ENCODE data around the gene PCDHA2.
"Not testable (repeated sequence)": the region's sequence is repeated elsewhere in the genome, so short reads cannot be mapped to it uniquely, and the experiment has no call there.

The PCDHA2 gene

DNA sequence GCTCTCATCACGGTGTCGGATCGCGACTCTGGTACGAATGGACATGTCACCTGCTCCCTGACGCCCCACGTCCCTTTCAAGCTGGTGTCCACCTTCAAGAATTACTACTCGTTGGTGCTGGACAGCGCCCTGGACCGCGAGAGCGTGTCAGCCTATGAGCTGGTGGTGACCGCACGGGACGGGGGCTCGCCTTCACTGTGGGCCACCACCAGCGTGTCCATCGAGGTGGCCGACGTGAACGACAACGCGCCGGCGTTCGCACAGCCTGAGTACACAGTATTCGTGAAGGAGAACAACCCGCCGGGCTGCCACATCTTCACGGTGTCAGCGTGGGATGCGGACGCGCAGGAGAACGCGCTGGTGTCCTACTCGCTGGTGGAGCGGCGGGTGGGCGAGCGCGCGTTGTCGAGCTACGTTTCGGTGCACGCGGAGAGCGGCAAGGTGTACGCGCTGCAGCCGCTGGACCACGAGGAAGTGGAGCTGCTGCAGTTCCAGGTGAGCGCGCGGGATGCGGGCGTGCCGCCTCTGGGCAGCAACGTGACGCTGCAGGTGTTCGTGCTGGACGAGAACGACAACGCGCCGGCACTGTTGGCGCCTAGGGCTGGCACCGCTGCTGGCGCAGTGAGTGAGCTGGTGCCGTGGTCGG is 1.5 kb downstream of the PCDHA2 start:
- H3K4me1 ChIP-seq (ENCODE audit: control insufficient read depth, insufficient read depth, low read length, poor library complexity, severe bottlenecking); H3K4me3 ChIP-seq (ENCODE audit: extremely low read depth, insufficient read depth, low read length, poor library complexity, severe bottlenecking); H3K27ac ChIP-seq (ENCODE audit: low read depth, low read length, severe bottlenecking); H3K36me3 ChIP-seq (ENCODE audit: control insufficient read depth, insufficient read depth, low read length): not testable (repeated sequence)
- WGBS, 2 experiments (ENCODE audit: insufficient coverage in 2 of 2): 96% methylated on average over 61 to 63 of the region's 72 CpGs
- H3K9me3 ChIP-seq (ENCODE audit: control insufficient read depth, low read length): peaks cover 15% of the 10 kb centered on the region

DNA sequence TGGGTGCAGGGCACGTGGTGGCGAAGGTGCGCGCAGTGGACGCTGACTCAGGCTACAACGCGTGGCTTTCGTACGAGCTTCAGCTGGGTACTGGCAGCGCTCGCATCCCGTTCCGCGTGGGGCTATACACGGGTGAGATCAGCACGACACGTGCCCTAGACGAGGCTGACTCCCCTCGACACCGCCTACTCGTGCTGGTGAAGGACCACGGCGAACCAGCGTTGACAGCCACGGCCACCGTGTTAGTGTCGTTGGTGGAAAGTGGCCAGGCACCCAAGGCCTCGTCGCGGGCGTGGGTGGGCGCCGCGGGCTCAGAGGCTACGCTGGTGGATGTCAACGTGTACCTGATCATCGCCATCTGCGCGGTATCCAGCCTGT is 2.1 kb downstream of the PCDHA2 start:
- no peaks in the 10 kb centered on the region for H3K4me1 ChIP-seq (ENCODE audit: control insufficient read depth, insufficient read depth, low read length, poor library complexity, severe bottlenecking)
- peaks cover 15% of the 10 kb centered on the region for H3K9me3 ChIP-seq (ENCODE audit: control insufficient read depth, low read length)
- no peaks in the 10 kb centered on the region for H3K36me3 ChIP-seq (ENCODE audit: control insufficient read depth, insufficient read depth, low read length)

GRCh38 chr5:140800816-140801493 is 6.3 kb downstream of the PCDHA2 start, which contains the start of gene PCDHA3:
TSS of gene PCDHA3 (plus strand) at chr5:140801057.
- H3K27ac ChIP-seq (ENCODE audit: low read depth, low read length, severe bottlenecking): no peak within 1 kb of the TSS
- no peaks in the 10 kb centered on the region for H3K9me3 ChIP-seq (ENCODE audit: control insufficient read depth, low read length)
- 95 to 97% methylated on average over 7 to 22 of the region's 29 CpGs for WGBS, 2 experiments (ENCODE audit: insufficient coverage in 2 of 2)
- no peak within 1 kb of the TSS for H3K4me3 ChIP-seq (ENCODE audit: extremely low read depth, insufficient read depth, low read length, poor library complexity, severe bottlenecking)
- no peaks in the 10 kb centered on the region for H3K36me3 ChIP-seq (ENCODE audit: control insufficient read depth, insufficient read depth, low read length)
- no peaks in the 10 kb centered on the region for H3K4me1 ChIP-seq (ENCODE audit: control insufficient read depth, insufficient read depth, low read length, poor library complexity, severe bottlenecking)

More for the DNA sequence above, 2.1 kb downstream of the PCDHA2 start:
- 95 to 96% methylated on average over 39 of the region's 39 CpGs for WGBS, 2 experiments (ENCODE audit: insufficient coverage in 2 of 2)
- H3K27ac ChIP-seq (ENCODE audit: low read depth, low read length, severe bottlenecking): no peak overlapping the region
- H3K4me3 ChIP-seq (ENCODE audit: extremely low read depth, insufficient read depth, low read length, poor library complexity, severe bottlenecking): no peak overlapping the region

DNA sequence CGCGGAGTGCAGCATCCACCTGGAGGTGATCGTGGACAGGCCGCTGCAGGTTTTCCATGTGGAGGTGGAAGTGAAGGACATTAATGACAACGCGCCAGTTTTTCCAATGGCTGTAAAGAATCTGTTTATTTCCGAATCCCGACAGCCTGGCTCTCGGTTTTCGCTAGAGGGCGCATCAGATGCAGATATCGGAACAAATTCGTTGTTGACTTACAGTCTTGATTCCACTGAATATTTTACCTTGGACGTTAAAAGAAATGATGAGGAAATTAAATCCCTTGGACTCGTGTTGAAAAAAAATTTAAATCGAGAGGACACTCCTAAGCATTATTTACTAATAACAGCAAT is 6.8 kb downstream of the PCDHA2 start:
- no peak overlapping the region for H3K4me3 ChIP-seq (ENCODE audit: extremely low read depth, insufficient read depth, low read length, poor library complexity, severe bottlenecking)
- no peaks in the 10 kb centered on the region for H3K36me3 ChIP-seq (ENCODE audit: control insufficient read depth, insufficient read depth, low read length)
- WGBS, 2 experiments (ENCODE audit: insufficient coverage in 2 of 2): 95 to 97% methylated on average over 16 of the region's 16 CpGs
- H3K9me3 ChIP-seq (ENCODE audit: control insufficient read depth, low read length): no peaks in the 10 kb centered on the region
- no peaks in the 10 kb centered on the region for H3K4me1 ChIP-seq (ENCODE audit: control insufficient read depth, insufficient read depth, low read length, poor library complexity, severe bottlenecking)
- H3K27ac ChIP-seq (ENCODE audit: low read depth, low read length, severe bottlenecking): no peak overlapping the region

DNA sequence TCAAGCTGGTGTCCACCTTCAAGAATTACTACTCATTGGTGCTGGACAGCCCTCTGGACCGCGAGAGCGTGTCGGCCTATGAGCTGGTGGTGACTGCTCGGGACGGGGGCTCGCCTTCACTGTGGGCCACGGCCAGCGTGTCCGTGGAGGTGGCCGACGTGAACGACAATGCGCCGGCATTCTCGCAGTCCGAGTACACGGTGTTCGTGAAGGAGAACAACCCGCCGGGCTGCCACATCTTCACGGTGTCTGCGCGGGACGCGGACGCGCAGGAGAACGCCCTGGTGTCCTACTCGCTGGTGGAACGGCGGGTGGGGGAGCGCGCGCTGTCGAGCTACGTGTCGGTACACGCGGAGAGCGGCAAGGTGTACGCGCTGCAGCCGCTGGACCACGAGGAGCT is 7.7 kb downstream of the PCDHA2 start:
- not testable (repeated sequence) for H3K27ac ChIP-seq (ENCODE audit: low read depth, low read length, severe bottlenecking); H3K4me1 ChIP-seq (ENCODE audit: control insufficient read depth, insufficient read depth, low read length, poor library complexity, severe bottlenecking); H3K4me3 ChIP-seq (ENCODE audit: extremely low read depth, insufficient read depth, low read length, poor library complexity, severe bottlenecking); H3K9me3 ChIP-seq (ENCODE audit: control insufficient read depth, low read length); H3K36me3 ChIP-seq (ENCODE audit: control insufficient read depth, insufficient read depth, low read length)
- 97% methylated on average over 35 to 44 of the region's 45 CpGs for WGBS, 2 experiments (ENCODE audit: insufficient coverage in 2 of 2)

DNA sequence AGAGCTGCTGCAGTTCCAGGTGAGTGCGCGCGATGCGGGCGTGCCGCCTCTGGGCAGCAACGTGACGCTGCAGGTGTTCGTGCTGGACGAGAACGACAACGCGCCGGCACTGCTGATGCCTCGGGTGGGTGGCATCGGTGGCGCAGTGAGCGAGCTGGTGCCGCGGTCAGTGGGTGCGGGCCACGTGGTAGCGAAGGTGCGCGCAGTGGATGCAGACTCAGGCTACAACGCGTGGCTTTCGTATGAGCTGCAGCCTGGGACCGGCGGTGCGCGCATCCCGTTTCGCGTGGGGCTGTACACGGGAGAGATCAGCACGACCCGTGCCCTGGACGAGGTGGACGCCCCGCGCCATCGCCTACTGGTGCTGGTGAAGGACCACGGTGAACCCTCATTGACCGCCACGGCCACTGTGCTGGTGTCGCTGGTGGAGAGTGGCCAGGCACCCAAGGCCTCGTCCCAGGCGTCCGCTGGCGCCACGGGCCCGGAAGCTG is 8.2 kb downstream of the PCDHA2 start:
- 96 to 97% methylated on average over 52 to 53 of the region's 53 CpGs for WGBS, 2 experiments (ENCODE audit: insufficient coverage in 2 of 2)
- no peaks in the 10 kb centered on the region for H3K9me3 ChIP-seq (ENCODE audit: control insufficient read depth, low read length)
- no peak overlapping the region for H3K27ac ChIP-seq (ENCODE audit: low read depth, low read length, severe bottlenecking)
- H3K36me3 ChIP-seq (ENCODE audit: control insufficient read depth, insufficient read depth, low read length): no peaks in the 10 kb centered on the region
- no peak overlapping the region for H3K4me3 ChIP-seq (ENCODE audit: extremely low read depth, insufficient read depth, low read length, poor library complexity, severe bottlenecking)
- H3K4me1 ChIP-seq (ENCODE audit: control insufficient read depth, insufficient read depth, low read length, poor library complexity, severe bottlenecking): no peaks in the 10 kb centered on the region

- no peaks in the 10 kb centered on the region for H3K36me3 ChIP-seq (ENCODE audit: control insufficient read depth, insufficient read depth, low read length)
- WGBS, 2 experiments (ENCODE audit: insufficient coverage in 2 of 2): 9 to 12% methylated on average over 17 to 23 of the region's 47 CpGs
- peak within 1 kb of the TSS; percentile 43 for H3K27ac ChIP-seq (ENCODE audit: low read depth, low read length, severe bottlenecking)
- no peaks in the 10 kb centered on the region for H3K9me3 ChIP-seq (ENCODE audit: control insufficient read depth, low read length)
- peak within 1 kb of the TSS; percentile 64 for H3K4me3 ChIP-seq (ENCODE audit: extremely low read depth, insufficient read depth, low read length, poor library complexity, severe bottlenecking)
- H3K4me1 ChIP-seq (ENCODE audit: control insufficient read depth, insufficient read depth, low read length, poor library complexity, severe bottlenecking): no peaks in the 10 kb centered on the region
Observed at GRCh38 chr5:140806834-140807775, 12.5 kb downstream of the PCDHA2 start, which contains the start of gene PCDHA4. TSS of gene PCDHA4 (plus strand) at chr5:140807068.

GRCh38 chr5:140808241-140808888 is 13.7 kb downstream of the PCDHA2 start:
- not testable (repeated sequence) for H3K4me3 ChIP-seq (ENCODE audit: extremely low read depth, insufficient read depth, low read length, poor library complexity, severe bottlenecking); H3K27ac ChIP-seq (ENCODE audit: low read depth, low read length, severe bottlenecking)
- WGBS, 2 experiments (ENCODE audit: insufficient coverage in 2 of 2): 96 to 97% methylated on average over 53 to 62 of the region's 62 CpGs

GRCh38 chr5:140808889-140809291 is 14.2 kb downstream of the PCDHA2 start:
- 95 to 97% methylated on average over 43 of the region's 43 CpGs for WGBS, 2 experiments (ENCODE audit: insufficient coverage in 2 of 2)
- Histone ChIP-seq H3K27ac (ENCODE audit: low read depth, low read length, severe bottlenecking) (no peak overlapping the region), H3K36me3 (ENCODE audit: control insufficient read depth, insufficient read depth, low read length) (no peaks in the 10 kb centered on the region), H3K4me1 (ENCODE audit: control insufficient read depth, insufficient read depth, low read length, poor library complexity, severe bottlenecking) (no peaks in the 10 kb centered on the region), H3K4me3 (ENCODE audit: extremely low read depth, insufficient read depth, low read length, poor library complexity, severe bottlenecking) (no peak overlapping the region), H3K9me3 (ENCODE audit: control insufficient read depth, low read length) (no peaks in the 10 kb centered on the region)

More at GRCh38 chr5:140808241-140808888, 13.7 kb downstream of the PCDHA2 start:
- H3K4me1 ChIP-seq (ENCODE audit: control insufficient read depth, insufficient read depth, low read length, poor library complexity, severe bottlenecking); H3K9me3 ChIP-seq (ENCODE audit: control insufficient read depth, low read length); H3K36me3 ChIP-seq (ENCODE audit: control insufficient read depth, insufficient read depth, low read length): not testable (repeated sequence)

Measured in mesodermal cell (in vitro differentiated cells).